ENCODE results near the gene UBR4.

DNA sequence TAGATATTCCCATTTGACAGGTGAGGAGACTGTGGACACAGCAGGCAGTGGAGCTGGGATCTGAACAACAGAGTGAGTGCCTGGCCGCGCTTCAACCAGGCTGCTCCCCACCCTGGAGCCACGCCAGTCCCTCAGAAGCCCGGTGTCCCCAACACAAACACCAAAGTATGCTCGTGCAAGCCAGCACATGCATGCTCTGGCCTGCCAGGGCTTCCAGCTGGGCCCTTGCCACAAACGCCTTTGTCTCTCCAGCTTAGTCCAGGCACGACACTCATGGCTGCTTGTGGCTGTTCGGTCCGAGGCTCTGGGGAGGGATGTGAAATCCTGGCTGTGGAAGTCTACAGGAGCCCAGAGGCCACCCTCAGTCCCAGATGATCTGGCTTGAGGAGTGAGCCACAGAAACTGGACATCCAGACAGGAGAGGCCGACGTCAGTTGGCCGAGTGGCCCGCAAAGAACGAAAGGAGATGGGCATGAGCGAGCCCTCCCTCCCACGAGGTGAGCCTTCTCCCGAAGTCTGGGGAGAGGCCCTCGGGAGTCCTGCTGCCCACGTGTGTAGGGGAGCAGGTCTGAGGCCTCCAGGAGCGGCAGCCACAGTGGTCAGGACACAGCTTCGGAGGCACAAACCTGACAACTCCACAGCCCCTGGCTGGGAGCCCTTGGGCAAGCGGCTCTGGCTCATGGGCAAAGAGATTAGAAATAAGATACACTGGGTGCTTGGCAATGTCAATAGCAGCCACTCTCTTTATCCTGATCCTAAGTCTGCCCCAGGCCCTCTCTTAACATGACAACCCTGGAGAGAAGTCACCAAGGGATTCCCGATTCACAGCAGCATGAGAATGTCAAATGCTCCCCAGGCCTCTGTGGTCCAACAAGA is 136.5 kb downstream of the UBR4 start:
- TF ChIP-seq CTCF (optimal IDR thresholded peaks at IDR 0.05 in 1 of 3, IDR thresholded peaks at IDR 0.05 in 1 of 3, conservative IDR thresholded peaks at IDR 0.05 in 1 of 3; ENCODE audit: extremely low read depth in 1 of 3, insufficient read depth in 2 of 3, low read length in 3 of 3) (no peak), EZH2 (IDR thresholded peaks at IDR 0.05; ENCODE audit: low read length) (no peak)

Measured in keratinocyte (primary cell).